ENCODE measurements around the gene HSPB7.

GRCh38 chr1:15992187-15992553, 25.7 kb downstream of the HSPB7 start:
- TF ChIP-seq EZH2 (IDR thresholded peaks at IDR 0.05; ENCODE audit: low read length): no peak
- no peak for TF ChIP-seq CTCF (optimal IDR thresholded peaks at IDR 0.05 in 1 of 3, IDR thresholded peaks at IDR 0.05 in 1 of 3, conservative IDR thresholded peaks at IDR 0.05 in 1 of 3; ENCODE audit: extremely low read depth in 1 of 3, insufficient read depth in 2 of 3, low read length in 3 of 3)
